Bone marrow (tissue), 2 donors: ENCODE data around the gene NLRP9.

Experiments
- DNase-seq, 2 donors: peaks; one replicate each; lab custom pipeline; 2025; lab: John Stamatoyannopoulos, UW

NLRP9 gene

GRCh38 chr19:55703790-55704215, 34.4 kb downstream of the NLRP9 start:
- no peak for DNase-seq

GRCh38 chr19:55702131-55702627, 36.0 kb downstream of the NLRP9 start:
- no peak for DNase-seq

- no peak for DNase-seq
Observed at GRCh38 chr19:55700813-55701212, 37.4 kb downstream of the NLRP9 start.

GRCh38 chr19:55699221-55699620, 39.0 kb downstream of the NLRP9 start:
- DNase-seq: no peak

- DNase-seq: no peak
Observed at GRCh38 chr19:55698256-55698655, 39.9 kb downstream of the NLRP9 start.

- DNase-seq: no peak
Observed at GRCh38 chr19:55697698-55698097, 40.5 kb downstream of the NLRP9 start.

- DNase-seq: no peak
Observed at GRCh38 chr19:55697069-55697440, 41.1 kb downstream of the NLRP9 start.

GRCh38 chr19:55696301-55697068, 41.7 kb downstream of the NLRP9 start:
- DNase-seq: no peak

- no peak for DNase-seq
Observed at GRCh38 chr19:55695511-55696290, 42.5 kb downstream of the NLRP9 start.

- no peak for DNase-seq
Observed at GRCh38 chr19:55694656-55695491, 43.3 kb downstream of the NLRP9 start.

- DNase-seq: no peak
Observed at GRCh38 chr19:55694241-55694655, 44.0 kb downstream of the NLRP9 start.

- no peak for DNase-seq
Observed at GRCh38 chr19:55693336-55693974, 44.7 kb downstream of the NLRP9 start.

- no peak for DNase-seq
Observed at GRCh38 chr19:55692681-55693081, 45.5 kb downstream of the NLRP9 start.

GRCh38 chr19:55691561-55692481, 46.4 kb downstream of the NLRP9 start:
- DNase-seq: no peak

- no peak for DNase-seq
Observed at GRCh38 chr19:55690769-55691545, 47.2 kb downstream of the NLRP9 start.

- no peak for DNase-seq
Observed at GRCh38 chr19:55690109-55690768, 48.0 kb downstream of the NLRP9 start.

GRCh38 chr19:55689411-55690108, 48.6 kb downstream of the NLRP9 start:
- DNase-seq: no peak

GRCh38 chr19:55688422-55689218, 49.6 kb downstream of the NLRP9 start:
- DNase-seq: no peak
